GM19193 (cell line): ENCODE data around the gene CAPN1.

Experiments used
- POLR2A ChIP-seq: IDR thresholded peaks from 4 replicates; pipeline ENCODE4 v1.6.1; 2011; ENCODE audit not compliant: insufficient read depth, insufficient read length; ENCODE audit errors: extremely low read depth

CAPN1 gene

DNA sequence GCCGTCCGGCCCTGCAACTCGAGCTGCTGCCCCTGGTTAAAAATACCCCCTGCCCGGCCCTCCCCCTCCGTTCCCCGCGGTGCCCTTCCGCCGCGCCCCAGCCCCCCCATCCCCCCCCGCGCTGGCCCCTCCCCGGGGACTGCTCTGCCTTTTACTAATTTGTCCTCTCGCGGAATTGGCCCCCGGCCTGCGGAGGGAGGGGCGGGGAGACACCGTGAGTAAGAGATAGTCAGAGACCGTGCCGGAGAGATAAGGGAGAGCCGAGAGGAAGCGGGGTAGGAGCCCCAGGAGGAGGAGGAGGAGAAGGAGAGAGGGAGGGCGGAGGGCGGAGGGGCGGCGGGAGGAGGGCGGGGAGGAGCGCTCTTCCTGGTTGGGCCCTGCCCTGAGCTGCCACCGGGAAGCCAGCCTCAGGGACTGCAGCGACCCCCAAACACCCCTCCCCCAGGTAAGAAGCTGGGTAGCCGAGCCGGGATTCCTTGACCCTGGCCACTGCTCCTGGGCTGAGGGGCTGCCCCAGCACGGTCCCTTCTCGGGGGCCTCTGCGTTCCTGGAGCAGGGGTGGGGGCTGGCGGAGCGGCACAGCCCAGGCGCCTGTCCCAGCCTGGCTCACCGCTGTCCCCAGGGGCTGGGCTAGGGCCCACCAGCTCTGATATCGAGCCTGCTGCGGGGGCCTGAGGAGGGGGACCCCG, at the start of gene CAPN1:
TSS of gene CAPN1 (plus strand) at position 360 of the 689 bp plus-strand sequence. CDS start 774 bp downstream, outside the sequence.
- peak; percentile 37 for TF ChIP-seq POLR2A

DNA sequence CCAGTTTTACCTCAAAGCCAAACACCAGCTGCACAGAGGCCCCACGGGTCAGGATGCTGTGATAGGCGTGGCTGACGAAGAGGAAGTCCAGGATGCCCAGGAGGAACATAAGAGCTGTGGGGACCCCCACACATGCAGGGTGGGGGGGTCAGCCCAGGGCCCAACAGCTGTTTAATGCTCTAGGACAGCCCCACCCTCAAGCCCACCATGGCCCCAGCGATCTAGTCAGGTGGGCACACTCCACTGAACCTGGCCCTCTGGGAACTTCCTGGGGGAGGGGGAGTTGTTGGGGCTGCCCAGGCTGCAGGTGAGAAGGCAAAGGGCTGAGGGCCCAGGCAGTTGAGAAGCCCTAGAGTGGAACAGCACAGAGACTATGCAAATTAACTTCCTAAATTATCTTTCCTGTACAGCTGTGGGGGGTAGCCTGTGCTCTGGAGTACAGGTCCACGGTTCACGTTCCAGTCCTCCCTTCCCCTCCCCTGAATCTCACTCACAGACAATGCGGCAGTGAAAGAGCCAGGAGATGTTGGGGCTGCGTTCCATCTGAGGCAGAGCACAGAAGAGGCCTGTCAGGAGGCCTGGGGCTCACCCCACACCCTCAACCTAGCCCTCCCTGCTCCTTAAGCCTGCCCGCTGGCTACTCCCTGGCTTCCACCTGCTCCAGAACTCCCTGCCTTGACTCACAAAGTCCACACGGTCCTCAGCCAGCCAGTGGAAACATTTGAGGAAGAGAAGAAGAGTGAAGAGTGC, 49.3 kb upstream of the CAPN1 start:
- peak; percentile 78 for TF ChIP-seq POLR2A

DNA sequence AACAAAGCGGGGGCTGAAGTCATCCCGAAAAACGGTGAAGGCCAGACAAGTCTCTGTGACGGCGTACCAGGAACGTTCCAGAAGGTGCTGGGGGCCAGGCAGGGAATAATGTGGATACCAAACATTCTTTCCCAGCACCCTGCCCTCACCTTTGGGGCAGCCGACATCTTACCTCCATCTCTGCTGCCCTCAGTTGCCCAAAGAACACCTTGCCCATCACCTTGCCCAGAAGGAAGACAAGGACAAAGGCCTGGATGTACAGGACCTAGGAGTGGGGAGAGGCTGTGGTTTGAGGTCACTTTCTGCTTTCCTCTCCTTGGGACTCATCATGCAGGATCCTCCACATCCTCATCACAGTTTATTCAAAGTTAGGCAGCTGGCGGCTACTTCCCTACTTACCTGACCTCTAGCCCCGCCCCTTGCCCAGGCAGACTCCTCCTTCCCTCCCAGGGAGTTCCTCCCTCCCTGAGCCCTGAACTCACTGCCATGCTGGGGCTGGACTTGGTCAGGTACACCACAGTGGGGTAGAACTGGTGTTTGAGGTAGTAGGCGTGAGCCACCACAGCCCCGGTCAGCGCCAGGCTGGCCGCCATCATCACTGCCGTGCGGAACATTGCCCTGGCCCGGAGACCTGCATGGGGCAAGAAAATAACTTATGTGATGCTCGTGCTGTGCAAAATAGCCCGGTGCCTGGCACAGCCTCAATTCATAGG, 48.6 kb upstream of the CAPN1 start:
- peak; percentile 64 for TF ChIP-seq POLR2A

DNA sequence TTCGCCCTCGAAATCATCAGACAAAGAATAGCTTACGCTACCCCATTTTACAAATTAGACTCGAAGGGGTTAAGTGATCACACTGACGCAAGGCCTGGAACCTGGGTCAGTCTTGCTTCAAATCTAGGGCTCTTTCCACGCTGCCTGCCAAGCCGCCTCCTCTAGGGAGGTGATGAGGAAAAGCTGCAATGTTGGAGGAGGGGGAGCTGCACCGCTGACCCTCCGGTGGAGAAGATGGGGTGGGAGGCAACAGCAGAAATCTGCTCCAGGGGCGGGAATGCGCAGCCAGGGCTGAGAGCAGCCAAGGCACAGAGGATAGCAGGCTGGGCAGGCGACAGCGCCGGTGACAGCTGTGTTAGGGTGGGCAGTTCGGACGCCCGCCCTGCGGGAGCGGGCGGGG, 48.0 kb upstream of the CAPN1 start:
- no peak for TF ChIP-seq POLR2A

DNA sequence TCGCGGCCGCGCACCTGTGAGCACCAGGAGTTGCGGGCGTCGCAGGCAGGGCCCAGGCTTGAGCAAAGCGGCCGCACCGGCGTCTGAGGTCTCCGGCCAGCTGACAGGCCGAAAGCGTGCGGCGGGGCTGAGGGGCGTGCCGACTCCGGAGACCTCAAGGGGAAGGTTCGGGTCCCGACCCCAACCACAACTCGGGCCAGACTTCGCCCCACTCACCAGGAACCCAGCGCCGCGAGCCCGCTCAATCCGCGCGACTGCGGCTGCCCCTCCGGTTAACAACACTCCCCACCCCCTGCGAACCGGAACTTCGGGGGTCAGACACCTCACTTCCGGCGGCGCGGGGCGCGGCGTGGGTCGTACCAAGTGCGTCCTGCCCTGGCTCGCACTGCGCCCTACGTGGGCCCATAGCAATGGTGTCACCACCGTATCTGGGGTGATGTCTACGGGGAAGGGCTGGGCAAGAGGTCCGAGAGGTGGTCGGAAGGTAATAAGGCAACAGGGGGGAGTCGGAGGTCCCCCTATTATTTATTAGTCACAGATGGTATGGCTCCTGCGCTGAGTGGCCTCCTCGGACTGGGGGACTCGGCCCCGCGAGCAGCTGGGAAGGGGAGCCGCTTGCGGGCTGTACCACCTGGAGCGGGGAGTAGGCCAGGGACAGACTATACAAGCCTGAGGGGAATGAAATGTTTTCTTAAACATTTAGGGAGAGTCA, 47.3 kb upstream of the CAPN1 start, which contains the start of gene SYVN1:
TSS of gene SYVN1 (minus strand) at position 280 of the 712 bp plus-strand sequence. CDS start 918 bp downstream, outside the sequence.
- peak; percentile 93 for TF ChIP-seq POLR2A

DNA sequence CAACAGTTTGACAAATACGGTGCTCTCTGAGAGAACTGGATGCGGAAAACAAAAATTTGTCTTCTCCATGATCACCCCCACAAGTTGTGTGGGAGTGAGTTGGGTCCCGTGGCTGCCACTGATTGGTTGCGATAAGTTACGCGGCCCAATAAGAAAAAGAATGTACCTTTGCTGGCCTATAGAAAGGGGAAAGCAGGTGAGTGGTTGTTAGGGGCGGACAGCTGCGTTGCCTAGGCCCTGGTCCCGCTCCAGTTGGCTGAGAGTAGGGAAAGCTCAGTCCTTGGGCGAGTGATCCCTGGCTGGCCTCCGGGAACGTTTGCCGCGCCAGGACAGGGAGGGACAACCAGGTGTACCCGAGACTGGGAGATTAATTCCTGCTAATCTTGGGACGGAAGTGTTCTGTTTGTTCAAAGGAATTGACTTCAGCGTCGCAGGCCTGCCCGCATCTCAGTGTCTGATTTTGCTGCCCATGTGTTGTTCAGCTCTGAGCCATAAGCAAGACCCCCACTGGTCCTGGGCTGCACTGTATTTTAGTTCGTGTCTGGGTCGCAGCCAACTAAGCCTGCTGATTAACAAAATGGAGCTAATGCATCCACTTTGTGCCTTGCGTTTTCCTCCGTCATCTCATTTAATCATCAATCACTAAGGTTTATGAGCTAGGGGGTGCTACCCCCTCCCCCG, 46.6 kb upstream of the CAPN1 start:
- TF ChIP-seq POLR2A = peak; percentile 55

DNA sequence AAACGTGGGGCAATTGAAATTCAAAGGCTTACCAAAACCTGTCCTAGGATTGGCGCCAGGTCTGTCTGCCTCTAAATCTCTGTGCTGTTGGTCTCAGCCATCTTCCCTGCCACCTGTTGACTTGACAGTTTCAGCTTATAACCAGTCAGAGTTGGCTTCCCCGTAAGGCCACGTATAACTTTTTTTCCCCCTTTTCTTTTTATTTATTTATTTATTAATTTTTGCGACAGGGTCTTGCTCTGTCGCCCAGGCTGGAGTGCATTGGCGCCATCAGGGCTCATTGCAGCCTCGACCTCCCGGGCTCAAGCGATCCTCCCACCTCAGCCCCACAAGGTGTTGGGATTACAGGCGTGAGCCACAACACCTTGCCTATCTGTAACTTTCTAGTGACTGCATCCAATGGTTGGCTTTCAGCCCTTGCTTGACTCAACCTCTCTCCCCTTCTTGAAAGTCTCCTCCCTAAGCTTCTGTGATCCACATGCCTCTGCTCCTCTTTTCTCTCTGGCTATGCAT, 46.0 kb upstream of the CAPN1 start:
- TF ChIP-seq POLR2A = no peak

DNA sequence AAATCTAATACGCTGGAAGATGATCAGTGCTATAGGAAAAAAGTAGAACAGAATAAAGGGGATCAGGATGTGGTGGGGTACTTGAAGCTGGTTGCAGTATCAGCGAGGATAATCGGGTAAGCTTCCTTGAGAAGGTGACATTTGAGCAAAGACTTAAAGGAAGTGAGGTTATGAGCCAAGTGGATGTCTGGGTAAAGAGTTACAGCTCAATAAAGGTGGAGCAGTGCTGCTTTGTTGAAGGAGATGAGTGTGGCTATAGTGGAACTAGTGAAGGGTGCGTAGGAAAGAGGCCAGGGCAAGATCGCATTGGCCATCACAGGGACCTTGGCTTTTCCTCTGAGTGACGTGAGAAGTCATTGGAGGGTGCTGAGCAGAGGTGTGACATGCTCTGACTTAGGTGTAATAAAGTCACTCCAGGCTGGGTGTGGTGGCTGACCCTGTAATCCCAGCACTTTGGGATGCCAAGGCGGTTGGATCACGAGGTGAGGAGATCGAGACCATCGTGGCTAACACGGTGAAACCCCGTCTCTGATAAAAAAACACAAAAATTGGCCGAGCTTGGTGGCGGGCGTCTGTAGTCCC, 45.1 kb upstream of the CAPN1 start:
- TF ChIP-seq POLR2A = no peak

DNA sequence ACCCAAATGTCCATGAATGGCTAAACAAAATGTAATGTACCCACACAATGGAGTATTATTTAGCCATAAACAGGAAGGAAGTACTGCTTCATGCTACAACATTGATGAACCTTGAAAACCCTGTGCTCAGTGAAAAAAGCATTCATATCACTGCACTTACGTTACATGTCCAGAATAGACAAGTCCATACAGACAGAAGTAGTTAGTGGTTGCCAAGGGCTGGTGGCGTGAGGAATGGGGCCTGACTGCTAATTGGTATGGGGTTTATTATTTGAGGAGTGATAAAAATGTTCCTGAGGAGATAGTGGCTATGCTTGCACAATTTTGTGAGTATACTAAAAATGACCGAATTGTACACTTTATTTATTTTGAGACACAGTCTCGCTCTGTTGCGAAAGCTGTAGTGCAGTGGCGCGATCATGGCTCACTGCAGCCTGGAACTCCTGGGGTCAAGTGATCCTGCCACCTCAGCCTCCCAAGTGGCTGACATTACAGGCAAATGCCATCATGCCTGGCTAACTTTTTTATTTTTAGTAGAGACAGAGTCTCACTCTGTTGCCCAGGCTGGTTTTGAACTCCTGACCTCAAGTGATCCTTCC, 39.7 kb upstream of the CAPN1 start:
- TF ChIP-seq POLR2A = no peak

DNA sequence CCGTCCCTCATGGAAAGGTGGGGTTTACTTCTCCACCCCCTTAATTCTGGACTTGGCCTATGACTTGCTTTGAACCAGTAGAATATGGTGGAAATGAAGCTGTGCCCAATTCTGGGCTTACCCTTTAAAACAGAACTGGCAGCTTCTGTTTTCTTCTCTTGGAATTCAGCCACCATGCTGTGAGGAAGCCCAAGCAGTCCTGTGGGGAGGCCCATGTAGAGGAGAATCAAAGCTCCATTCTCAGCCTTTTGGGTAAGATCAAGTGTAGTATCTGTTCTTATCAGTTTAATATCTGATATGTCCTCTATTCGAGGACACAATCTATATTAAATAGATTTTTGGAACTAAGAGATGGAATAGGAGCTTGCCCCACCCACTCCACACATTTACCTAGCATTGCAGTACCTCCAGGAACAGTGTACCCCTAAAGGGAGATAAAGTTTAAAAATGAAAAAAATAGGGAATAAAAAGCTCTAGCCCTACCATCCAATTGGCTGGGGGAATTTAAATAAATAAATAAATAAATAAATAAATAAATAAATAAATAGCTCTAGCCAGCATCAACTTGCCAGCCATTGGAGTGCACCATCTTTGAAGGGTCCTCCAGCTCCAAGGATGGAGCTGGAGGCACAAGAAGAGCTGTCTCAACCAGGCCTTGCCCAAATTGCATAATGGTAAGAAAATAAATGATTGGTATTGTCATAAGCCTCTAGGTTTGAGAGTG, 34.2 kb upstream of the CAPN1 start:
- no peak for TF ChIP-seq POLR2A

DNA sequence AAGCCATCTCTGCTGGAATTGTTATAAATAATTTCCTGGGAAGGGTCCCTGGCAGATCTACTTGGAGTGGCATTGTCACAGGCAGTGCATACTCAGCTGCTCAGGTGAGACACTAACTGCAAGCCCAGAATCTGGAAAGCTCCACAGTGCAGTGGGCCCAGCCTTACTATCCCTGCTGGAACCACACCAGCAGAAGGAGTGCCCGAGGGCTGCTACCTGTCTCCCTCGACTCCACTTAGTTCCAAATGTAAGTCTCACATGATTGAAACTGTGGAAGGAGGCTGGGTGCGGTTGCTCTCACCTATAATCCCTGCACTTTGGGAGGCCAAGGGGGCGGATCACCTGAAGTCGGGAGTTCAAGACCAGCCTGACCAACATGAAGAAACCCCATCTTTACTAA, 33.1 kb upstream of the CAPN1 start:
- TF ChIP-seq POLR2A = no peak

DNA sequence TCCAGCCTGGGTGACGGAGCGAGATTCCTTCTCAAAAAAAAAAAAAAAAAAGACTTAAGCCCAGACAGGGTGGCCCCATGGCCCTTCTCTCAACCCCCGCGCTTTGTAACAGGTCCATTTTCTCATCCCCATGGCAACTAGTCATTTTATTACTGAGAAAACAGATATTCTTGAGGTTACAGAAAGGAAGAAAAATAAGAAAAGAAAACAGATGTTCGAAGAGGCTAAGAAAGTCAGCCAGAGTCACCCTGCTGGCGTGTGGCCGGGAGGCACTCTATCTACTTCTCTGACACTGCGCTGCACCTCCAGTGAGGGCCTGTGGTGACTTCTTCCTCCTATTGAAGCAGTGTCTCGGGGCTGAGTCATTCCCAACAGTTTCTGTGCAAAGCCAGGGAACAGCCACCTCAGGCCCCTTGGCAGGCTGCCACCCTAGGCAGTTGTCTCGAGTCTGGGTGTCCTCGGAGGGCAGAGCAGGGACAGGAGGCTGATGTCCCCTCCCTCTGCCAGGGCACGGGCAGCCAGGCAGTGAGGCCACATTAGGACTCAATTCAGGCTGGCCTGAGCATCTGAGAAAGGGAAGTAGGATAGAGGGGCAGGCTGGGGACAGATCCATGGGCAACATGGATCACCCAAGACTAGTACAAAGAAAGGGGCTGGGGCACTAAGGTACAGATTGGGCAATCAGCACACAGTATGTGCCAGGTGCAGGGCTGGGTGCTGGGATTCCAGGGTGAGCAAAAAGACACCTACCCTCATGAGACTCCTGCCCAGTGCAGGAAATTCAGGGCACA, 31.0 kb upstream of the CAPN1 start:
- TF ChIP-seq POLR2A = no peak

DNA sequence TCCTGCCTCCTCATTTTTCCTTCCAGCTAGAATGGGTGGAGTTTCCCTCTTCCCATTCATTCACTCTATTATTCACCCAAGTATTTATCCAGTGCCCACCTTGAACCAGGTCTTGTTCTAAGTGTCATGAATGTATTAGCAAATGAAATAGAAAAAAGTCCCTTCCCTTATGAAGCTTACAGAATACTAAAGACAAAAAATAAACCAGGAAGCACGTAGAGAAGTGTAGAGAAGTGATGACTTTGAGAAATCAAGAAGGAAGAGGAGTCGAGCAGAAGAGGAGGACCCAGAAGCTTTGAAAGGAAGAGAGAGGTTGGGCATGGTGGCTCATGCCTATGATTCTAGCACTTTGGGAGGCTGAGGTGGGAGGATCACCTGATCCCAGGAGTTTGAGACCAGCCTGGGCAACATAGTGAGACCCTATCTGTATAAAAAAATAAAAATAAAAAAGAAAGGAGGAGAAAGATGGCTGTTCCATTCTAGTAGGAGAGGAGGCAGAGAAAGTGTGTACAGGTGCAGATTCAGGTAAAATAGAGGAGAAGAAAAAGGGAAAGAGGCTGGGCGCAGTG, 30.3 kb upstream of the CAPN1 start:
- no peak for TF ChIP-seq POLR2A
